ENCODE results near the gene MS4A10.

DNA sequence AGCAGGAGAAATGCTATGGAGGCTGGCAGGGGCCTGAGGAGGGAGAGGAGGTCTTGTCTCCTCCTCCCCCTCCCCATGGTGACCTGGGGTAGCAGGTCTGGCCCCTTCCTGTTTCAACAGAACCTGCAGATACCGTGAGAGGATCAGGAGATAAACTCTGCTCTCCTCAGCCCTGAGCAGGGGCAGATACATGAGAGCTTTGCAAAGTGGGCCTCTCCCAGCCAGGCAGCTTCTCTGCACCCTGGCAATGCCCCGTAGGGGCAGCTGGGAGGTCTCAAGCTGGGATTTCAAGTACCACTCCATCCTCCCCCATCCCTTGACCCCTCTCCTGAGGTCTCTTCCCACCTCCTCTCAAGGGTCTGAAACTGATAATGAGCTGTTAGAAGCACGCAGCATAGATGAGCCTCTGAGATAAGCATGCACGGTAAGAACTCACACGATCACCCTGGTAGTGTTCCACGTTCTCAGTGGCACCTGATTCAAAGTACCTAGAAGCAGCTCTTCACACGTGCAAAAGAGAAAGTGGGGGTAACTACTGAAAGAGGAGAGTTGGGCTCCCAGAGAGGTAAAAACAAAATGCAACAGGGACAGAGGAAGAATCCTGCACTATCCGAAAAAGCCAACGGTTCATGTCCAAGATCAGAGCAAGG lies 51.9 kb downstream of the MS4A10 start:
- TF ChIP-seq FOXJ3 (CRISPR knock-in tag; IDR thresholded peaks at IDR 0.05) (no peak), POLR2AphosphoS5 (IDR thresholded peaks at IDR 0.05; ENCODE audit: control insufficient read depth, insufficient read depth, low read depth, low read length) (no peak), ZEB2 (IDR thresholded peaks at IDR 0.05) (no peak), NFYB (IDR thresholded peaks at IDR 0.05; ENCODE audit: extremely low read depth, insufficient read length) (no peak), SIN3A (IDR thresholded peaks at IDR 0.05; ENCODE audit: borderline replicate concordance in 2 of 2, control insufficient read depth in 1 of 2, low read depth in 2 of 2, low read length in 2 of 2) (no peak), RBFOX2 (IDR thresholded peaks at IDR 0.05; ENCODE audit: low read depth, low read length) (no peak), HDAC1 (IDR thresholded peaks at IDR 0.05) (no peak)
- TF ChIP-seq, protein P1, sequence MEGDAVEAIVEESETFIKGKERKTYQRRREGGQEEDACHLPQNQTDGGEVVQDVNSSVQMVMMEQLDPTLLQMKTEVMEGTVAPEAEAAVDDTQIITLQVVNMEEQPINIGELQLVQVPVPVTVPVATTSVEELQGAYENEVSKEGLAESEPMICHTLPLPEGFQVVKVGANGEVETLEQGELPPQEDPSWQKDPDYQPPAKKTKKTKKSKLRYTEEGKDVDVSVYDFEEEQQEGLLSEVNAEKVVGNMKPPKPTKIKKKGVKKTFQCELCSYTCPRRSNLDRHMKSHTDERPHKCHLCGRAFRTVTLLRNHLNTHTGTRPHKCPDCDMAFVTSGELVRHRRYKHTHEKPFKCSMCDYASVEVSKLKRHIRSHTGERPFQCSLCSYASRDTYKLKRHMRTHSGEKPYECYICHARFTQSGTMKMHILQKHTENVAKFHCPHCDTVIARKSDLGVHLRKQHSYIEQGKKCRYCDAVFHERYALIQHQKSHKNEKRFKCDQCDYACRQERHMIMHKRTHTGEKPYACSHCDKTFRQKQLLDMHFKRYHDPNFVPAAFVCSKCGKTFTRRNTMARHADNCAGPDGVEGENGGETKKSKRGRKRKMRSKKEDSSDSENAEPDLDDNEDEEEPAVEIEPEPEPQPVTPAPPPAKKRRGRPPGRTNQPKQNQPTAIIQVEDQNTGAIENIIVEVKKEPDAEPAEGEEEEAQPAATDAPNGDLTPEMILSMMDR (IDR thresholded peaks at IDR 0.05 in 2 of 3, conservative IDR thresholded peaks at IDR 0.05 in 1 of 3; ENCODE audit: insufficient read depth in 2 of 3, low read depth in 1 of 3, low read length in 3 of 3), result no peak
- TF ChIP-seq, protein P2, sequence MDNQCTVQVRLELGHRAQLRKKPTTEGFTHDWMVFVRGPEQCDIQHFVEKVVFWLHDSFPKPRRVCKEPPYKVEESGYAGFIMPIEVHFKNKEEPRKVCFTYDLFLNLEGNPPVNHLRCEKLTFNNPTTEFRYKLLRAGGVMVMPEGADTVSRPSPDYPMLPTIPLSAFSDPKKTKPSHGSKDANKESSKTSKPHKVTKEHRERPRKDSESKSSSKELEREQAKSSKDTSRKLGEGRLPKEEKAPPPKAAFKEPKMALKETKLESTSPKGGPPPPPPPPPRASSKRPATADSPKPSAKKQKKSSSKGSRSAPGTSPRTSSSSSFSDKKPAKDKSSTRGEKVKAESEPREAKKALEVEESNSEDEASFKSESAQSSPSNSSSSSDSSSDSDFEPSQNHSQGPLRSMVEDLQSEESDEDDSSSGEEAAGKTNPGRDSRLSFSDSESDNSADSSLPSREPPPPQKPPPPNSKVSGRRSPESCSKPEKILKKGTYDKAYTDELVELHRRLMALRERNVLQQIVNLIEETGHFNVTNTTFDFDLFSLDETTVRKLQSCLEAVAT (IDR thresholded peaks at IDR 0.05), result no peak
- TF ChIP-seq, protein P3, sequence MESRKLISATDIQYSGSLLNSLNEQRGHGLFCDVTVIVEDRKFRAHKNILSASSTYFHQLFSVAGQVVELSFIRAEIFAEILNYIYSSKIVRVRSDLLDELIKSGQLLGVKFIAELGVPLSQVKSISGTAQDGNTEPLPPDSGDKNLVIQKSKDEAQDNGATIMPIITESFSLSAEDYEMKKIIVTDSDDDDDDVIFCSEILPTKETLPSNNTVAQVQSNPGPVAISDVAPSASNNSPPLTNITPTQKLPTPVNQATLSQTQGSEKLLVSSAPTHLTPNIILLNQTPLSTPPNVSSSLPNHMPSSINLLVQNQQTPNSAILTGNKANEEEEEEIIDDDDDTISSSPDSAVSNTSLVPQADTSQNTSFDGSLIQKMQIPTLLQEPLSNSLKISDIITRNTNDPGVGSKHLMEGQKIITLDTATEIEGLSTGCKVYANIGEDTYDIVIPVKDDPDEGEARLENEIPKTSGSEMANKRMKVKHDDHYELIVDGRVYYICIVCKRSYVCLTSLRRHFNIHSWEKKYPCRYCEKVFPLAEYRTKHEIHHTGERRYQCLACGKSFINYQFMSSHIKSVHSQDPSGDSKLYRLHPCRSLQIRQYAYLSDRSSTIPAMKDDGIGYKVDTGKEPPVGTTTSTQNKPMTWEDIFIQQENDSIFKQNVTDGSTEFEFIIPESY (CRISPR knock-in tag; IDR thresholded peaks at IDR 0.05), result no peak
- TF ChIP-seq, protein P4, sequence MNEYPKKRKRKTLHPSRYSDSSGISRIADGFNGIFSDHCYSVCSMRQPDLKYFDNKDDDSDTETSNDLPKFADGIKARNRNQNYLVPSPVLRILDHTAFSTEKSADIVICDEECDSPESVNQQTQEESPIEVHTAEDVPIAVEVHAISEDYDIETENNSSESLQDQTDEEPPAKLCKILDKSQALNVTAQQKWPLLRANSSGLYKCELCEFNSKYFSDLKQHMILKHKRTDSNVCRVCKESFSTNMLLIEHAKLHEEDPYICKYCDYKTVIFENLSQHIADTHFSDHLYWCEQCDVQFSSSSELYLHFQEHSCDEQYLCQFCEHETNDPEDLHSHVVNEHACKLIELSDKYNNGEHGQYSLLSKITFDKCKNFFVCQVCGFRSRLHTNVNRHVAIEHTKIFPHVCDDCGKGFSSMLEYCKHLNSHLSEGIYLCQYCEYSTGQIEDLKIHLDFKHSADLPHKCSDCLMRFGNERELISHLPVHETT (CRISPR knock-in tag; conservative IDR thresholded peaks at IDR 0.05 in 1 of 2, IDR thresholded peaks at IDR 0.05 in 1 of 2), result no peak
